Measurements from ENCODE around the gene USP36.
"Not testable (repeated sequence)": the region's sequence is repeated elsewhere in the genome, so short reads cannot be mapped to it uniquely, and the experiment has no call there.

The USP36 gene

GRCh38 chr17:78840780-78841611 is at the start of gene USP36:
Gene USP36, minus strand, starts transcription at chr17:78840814. Its CDS starts 4,451 bp downstream, at chr17:78836363.
- DNase-seq (ENCODE audit: low read depth in 2 of 2): peak; percentile 100

DNA sequence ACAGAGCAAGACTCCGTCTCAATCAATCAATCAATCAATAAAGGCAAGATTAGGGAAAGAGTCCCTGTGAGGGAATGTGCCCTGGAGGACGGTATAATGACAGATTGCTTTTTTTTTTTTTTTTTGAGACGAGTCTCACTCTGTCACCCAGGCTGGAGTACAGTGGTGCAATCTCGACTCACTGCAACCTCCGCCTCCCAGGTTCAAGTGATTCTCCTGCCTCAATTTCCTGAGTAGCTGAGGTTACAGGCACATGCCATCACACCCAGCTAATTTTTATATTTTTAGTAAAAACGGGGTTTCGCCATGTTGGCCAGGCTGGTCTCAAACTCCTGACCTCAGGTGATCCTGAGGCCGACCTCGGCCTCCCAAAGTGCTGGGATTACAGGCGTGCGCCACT is 49.5 kb upstream of the USP36 start:
- DNase-seq (ENCODE audit: low read depth in 2 of 2): not testable (repeated sequence)

GRCh38 chr17:78889531-78889930 is 48.9 kb upstream of the USP36 start:
- no peak for DNase-seq (ENCODE audit: low read depth in 2 of 2)

DNA sequence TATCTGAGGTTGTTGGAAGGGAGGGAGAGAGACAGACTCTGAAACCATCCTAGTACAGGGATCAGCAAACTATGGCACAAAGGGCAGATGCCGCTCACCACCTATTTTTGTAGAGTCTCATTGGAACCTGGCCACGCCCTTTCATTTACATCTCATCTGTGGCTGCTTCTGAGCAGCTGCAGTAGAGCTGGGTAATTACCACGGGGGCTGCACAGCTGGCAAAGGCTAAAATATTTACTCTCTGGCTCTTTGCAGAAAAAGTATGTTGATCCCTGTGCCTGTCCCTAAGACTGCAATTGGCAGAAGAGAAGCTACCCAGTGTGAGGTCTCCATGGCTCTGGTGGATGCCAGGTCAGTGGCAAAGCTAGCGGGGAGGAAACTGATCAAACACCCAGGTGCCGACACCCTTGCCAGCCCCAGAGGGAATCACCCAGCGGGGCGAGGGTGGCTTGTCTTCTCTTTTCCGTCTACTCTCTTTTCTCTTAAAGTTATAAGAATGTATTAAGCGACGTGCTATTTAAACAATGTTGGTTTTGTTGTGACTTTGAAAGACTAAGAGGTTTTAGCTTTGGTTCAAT is 48.4 kb upstream of the USP36 start:
- no peak for DNase-seq (ENCODE audit: low read depth in 2 of 2)

GRCh38 chr17:78886954-78887353 is 46.3 kb upstream of the USP36 start:
- no peak for DNase-seq (ENCODE audit: low read depth in 2 of 2)

GRCh38 chr17:78885956-78886355 is 45.3 kb upstream of the USP36 start:
- no peak for DNase-seq (ENCODE audit: low read depth in 2 of 2)

DNA sequence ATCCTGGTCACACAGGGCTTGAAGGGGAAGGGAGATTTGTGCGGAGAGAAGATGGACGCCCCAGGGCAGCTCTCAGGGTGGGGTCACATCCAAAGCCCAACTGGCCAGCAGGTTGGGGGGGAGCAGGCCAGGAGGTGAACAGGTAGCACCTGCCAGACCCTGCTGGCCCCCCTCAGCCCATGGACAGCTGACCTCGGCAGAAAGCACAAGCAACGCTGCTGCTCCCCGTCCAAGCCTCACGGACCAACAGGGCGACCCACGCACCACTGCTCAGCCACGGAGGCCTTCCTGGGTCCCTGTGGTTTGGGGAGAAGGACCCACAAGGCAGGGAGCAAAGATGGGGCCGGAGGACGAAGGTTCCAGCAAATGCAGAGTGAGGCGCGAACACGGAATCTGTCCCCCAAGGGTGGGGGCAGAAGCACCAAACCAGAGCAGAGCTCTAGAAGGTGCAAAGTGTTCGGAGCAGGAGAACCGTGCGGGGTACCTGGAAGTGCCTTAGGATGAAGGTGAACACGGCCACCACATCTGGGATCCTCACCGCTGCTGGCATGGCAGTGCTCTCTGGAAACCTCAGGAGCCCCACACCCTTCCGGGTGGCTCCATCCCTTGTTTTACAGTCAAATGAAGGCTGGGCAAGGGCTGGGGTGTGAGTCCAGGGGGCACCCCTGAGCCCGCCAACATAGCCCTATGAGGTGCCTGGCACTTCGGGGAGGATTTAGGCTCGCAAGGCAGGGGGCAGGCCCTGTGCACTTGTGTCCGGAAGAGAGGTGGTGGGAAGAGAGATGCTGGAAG is 44.5 kb upstream of the USP36 start:
- no peak for DNase-seq (ENCODE audit: low read depth in 2 of 2)

DNA sequence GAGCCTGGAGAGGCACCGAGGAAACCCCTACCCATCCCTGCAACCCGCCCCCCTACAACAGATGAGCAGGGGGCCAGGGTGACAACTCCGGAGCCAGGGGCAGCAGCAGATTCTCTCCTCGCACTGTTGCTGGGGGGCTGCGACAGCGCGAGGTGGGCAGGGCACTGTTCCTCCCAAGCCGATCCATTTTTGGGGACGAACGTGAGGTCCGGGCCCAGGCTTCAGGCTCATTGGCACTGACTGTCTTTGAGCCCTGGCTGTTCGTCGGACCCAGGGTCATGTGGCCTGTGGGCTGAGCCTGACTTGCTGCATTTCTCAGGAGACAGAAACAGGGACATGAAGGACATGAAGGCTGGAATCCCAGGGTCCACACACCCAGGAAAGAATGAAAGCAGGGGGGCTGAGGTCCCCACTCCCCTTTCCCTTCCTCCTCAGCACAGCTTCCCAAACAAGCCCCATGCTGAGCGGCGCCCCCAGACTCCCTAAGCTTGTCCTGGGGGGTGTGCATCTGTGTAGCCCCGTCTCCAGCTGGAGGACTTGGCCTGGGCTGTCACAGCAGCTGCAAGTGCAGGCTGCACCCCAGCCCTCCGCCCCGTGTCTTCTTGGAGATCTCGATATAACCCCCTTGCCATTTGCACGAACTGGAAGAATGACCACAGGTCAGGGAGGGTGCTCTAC is 43.7 kb upstream of the USP36 start:
- DNase-seq (ENCODE audit: low read depth in 2 of 2): no peak

DNA sequence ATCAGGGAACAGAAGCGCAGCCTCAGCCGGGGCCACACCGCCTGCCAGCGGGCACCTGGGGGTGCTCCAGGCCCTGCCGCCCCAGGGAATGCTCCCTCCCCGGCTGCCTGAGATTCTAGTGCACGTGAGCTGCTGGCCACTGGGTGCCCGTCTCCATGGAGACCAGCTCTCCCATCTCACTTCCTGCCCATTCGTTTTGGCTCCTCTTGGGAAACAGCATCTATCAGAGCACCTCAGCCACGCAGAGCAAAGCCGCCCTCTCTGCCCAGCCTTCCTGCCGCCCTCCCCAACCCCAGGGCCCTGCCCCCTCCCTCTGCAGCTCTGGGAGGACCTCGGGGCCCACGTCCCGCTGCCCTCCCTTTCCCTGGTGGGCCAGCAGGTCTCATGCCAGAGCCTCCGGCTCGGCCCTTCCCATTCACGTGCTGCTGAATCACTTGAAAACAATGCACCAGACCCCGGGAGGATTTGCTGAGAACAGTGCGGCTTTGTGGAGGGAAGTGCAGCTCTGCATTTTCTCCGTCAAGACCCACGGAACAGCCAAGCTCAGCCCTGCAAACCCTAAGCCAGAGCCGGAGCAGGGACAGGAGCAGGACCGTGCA is 43.0 kb upstream of the USP36 start:
- DNase-seq (ENCODE audit: low read depth in 2 of 2): no peak

GRCh38 chr17:78883089-78883532 is 42.5 kb upstream of the USP36 start:
- DNase-seq (ENCODE audit: low read depth in 2 of 2): no peak

GRCh38 chr17:78882540-78883088 is 42.0 kb upstream of the USP36 start:
- no peak for DNase-seq (ENCODE audit: low read depth in 2 of 2)

- DNase-seq (ENCODE audit: low read depth in 2 of 2): no peak
These were observed 39.1 kb upstream of the USP36 start for GRCh38 chr17:78879635-78880186.

DNA sequence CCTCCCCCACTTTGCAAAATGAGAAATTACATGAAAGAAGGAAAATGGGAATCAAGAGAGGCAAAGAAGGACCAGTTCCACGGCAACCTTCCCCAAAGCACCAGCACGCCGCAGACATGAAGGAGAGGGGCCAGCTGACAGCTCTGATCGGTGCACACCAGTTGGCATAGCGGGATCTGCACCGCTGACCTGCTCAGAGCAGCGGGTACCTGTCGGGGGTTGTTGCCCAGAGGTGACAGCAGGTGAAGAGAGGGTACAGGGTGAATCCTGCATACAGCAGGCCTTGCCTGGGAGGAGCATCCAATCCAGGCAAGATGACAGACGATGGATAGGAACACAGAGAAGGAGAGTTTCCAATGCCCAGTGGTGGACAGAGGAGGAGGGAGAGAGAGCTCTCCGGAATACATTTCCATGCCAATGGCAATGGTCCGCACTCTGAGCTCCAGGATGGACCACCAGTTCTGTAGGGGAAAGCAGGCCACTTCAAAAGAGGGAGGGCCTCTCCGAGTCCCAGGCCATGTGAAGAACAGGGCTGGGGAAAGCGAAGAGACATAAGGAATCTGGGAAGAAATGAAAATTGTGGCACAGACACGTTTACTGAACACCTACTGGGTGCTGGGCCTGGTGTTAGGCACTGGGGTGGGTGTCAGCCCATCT is 38.4 kb upstream of the USP36 start:
- no peak for DNase-seq (ENCODE audit: low read depth in 2 of 2)

- DNase-seq (ENCODE audit: low read depth in 2 of 2): no peak
These were observed 37.6 kb upstream of the USP36 start for GRCh38 chr17:78878261-78878660.

DNA sequence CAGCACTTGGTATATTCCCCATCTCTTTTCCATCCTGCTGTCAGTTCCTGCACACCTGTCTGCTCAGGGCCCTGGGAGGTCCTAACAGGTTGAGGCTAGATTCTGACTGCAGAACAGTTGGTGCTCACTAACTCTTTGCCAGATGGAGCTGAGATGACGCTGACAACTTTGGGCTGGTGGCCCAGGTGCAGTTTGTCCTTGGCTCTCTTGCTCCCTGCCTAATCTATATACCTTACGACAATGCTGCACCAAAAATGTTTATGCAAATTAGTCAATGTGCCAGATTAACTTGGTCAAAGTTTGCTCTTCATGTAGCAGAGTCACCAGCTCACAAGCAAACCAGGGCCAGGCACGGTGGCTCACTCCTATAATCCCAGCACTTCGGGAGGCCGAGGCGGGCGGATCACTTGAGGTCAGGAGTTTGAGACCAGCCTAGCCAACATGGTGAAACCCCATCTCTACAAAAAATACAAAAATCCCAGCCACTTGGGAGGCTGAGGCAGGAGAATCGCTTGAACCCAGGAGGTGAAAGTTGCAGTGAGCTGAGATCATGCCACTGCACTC is 36.4 kb upstream of the USP36 start:
- not testable (repeated sequence) for DNase-seq (ENCODE audit: low read depth in 2 of 2)

DNA sequence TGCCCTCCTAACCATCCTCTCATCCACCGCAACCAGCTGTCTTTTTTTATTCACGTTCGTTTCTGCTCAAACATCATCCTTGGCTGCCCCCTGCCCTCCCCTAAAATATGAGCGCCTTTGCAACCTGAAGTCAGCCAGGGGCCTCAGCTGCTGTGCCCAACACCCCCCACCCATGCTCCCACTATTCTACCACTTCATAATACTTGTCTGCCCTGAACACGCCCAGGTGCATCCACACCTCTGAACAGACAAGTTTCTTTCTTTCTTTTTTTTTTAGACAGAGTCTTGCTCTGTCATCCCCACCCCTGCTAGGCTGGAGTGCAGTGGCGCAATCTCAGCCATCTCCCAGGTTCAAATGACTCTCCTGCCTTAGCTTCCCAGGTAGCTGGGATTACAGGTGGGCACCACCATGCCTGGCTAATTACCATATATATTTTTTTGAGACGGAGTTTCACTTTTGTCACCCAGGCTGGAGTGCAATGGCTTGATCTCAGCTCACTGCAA is 35.5 kb upstream of the USP36 start:
- no peak for DNase-seq (ENCODE audit: low read depth in 2 of 2)

DNA sequence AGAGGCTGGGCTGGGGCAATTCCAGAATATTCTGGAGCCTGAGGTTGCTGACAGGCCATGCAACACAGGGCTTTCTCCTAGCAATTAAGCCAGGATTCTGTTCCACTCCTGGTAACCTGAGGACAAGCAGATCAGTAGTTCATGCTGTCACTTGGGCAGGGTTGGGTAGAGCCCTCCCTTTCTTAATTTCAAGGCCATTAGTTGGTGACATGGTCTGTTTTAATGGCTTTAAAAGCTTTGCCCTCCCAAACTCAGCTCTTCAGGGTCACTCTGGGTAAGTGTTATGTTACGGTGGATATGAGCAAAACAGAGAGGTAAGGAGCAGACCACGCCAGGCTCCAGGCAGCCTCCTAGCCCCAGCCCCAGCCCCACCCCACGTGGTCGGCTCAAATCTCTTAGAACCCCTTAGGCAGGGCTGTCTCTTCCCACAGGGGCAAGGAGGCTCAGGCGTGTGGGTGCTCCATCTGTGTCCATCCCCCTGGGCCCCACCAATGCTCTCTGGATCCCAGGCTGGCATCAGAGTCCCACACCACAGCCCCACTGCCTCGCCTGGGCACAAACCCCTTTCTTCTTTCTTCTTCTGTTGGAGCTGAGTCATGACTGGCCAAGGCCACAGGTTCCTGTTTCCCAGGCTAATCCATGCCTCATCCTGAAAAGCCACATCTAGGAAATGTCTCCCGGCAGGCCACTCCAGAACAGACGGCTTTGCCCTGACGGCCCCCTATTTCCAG is 34.9 kb upstream of the USP36 start:
- DNase-seq (ENCODE audit: low read depth in 2 of 2): no peak

- no peak for DNase-seq (ENCODE audit: low read depth in 2 of 2)
These were observed 33.1 kb upstream of the USP36 start for GRCh38 chr17:78873519-78874340.
